K562 (cell line): ENCODE measurements around the gene ANAPC2. TPM values are rescaled to one million over a fixed set of nuclear protein-coding genes. Genes with fewer than 3 reads are reported as not detected.
A peak's percentile ranks its signal among the peaks of the same experiment; 100 is the strongest.

ENCODE experiments used
- ETV1 ChIP-seq: fragments of 450-650 bp; conservative IDR thresholded peaks from 2 replicates; pipeline ENCODE4 v1.6.1; 2016; ENCODE audit warnings: missing genetic modification characterization, control low read depth, low read depth, missing compliant biosample characterization
- FOSL1 ChIP-seq: fragments of 200-800 bp; sonication (Bioruptor generic); conservative IDR thresholded peaks from 2 replicates; pipeline ENCODE4 v1.6.1; 2016; ENCODE audit warnings: missing genetic modification characterization, missing compliant biosample characterization
- HNRNPL ChIP-seq: fragments of 200-400 bp; formaldehyde crosslinking; IDR thresholded peaks from 2 replicates; pipeline ENCODE4 v1.6.1; 2017; ENCODE audit warnings: low read depth, mild to moderate bottlenecking, low read length
- ID3 ChIP-seq, 2 experiments: fragments of 250-450 bp in 1 of 2; fragments of 450-650 bp in 1 of 2; sonication (Bioruptor Pico) in 1 of 2; IDR thresholded peaks; 2 replicates each; pipeline versions ENCODE4 v1.6.1 to v1.8.0; 2016 to 2021; ENCODE audit warnings: mild to moderate bottlenecking in 2 of 2, moderate library complexity in 2 of 2, missing compliant biosample characterization in 1 of 2, missing genetic modification characterization in 1 of 2
- JUND ChIP-seq, 2 experiments: IDR thresholded peaks; 2 replicates in 1 of 2; 3 replicates in 1 of 2; pipeline ENCODE4 v1.6.1; 2011; ENCODE audit warnings: borderline replicate concordance in 2 of 2, low read depth in 2 of 2, low read length in 2 of 2, improper control_type of control experiment in 1 of 2, missing biosample characterization in 1 of 2, missing genetic modification characterization in 1 of 2, missing genetic modification reagents in 1 of 2
- SRSF9 ChIP-seq: fragments of 200-400 bp; formaldehyde crosslinking; IDR thresholded peaks from 2 replicates; pipeline ENCODE4 v1.6.1; 2017; ENCODE audit warnings: low read depth, low read length, borderline replicate concordance
- TCF7 ChIP-seq: sonication (generic); IDR thresholded peaks from 2 replicates; pipeline ENCODE4 v1.6.1; 2016; ENCODE audit warnings: antibody characterized with exemption, borderline replicate concordance
- TEAD1 ChIP-seq, 2 experiments: fragments of 450-650 bp in 1 of 2; sonication (generic) in 1 of 2; formaldehyde crosslinking; IDR thresholded peaks; 2 replicates each; pipeline versions ENCODE4 v1.4.0 to v1.8.0; 2020 to 2022; ENCODE audit warnings: mild to moderate bottlenecking in 2 of 2, missing genetic modification reagents in 1 of 2
- ZNF24 ChIP-seq: fragments of 450-650 bp; IDR thresholded peaks from 2 replicates; pipeline ENCODE4 v1.6.1; 2016
- ZNF644 ChIP-seq: fragments of 200-800 bp; sonication (Bioruptor generic); IDR thresholded peaks from 2 replicates; pipeline ENCODE4 v1.6.1; 2016; ENCODE audit warnings: low read depth, missing genetic modification characterization, missing compliant biosample characterization
- ZNF780A ChIP-seq: fragments of 250-450 bp; sonication (Bioruptor Pico); IDR thresholded peaks from 2 replicates; pipeline ENCODE4 v1.5.0; 2021; ENCODE audit warnings: mild to moderate bottlenecking
- ZZZ3 ChIP-seq: fragments of 450-650 bp; IDR thresholded peaks from 2 replicates; pipeline ENCODE4 v1.6.1; 2016; ENCODE audit warnings: antibody characterized with exemption, mild to moderate bottlenecking, moderate library complexity
- polyA plus RNA-seq, 8 experiments: library from polyadenylated mRNA; depleted of rRNA in 4 of 8; stranded (reverse) in 5 of 8; unstranded in 3 of 8; fragments of >200 nt; fragmentation: Nextera tagmentation in 2 of 8; fragmentation: Illumina TruSeq in 1 of 8; extraction: Ambion mirVana in 2 of 8; extraction: Trizol in 1 of 8; gene quantifications; 2 replicates each; pipeline versions ENCODE4 v1.2.1 to v1.2.3, GENCODE V29; 2011 to 2014; ENCODE audit warnings: inconsistent platforms in 1 of 8, missing spikeins in 1 of 8
- total RNA-seq, 7 experiments: library from RNA; depleted of rRNA in 6 of 7; stranded (reverse); fragments of >200 nt in 6 of 7; fragmentation: Illumina TruSeq in 2 of 7; extraction: Trizol in 2 of 7; gene quantifications; 2 replicates each; pipeline versions ENCODE4 v1.2.1 to v1.2.3, GENCODE V29; 2011 to 2021; ENCODE audit warnings: low replicate concordance in 1 of 7
- TF ChIP-seq, protein P1 (sequence below): fragments of 450-650 bp; formaldehyde crosslinking; IDR thresholded peaks from 2 replicates; pipeline ENCODE4 v1.4.0; 2022; ENCODE audit warnings: missing genetic modification characterization
- TF ChIP-seq, protein P2 (sequence below), 2 experiments: fragments of 450-650 bp; formaldehyde crosslinking in 1 of 2; IDR thresholded peaks; 2 replicates each; pipeline versions ENCODE4 v1.4.0 to v1.6.1; 2014 to 2020; ENCODE audit warnings: mild to moderate bottlenecking in 2 of 2, borderline replicate concordance in 1 of 2, low read depth in 1 of 2
- TF ChIP-seq, protein P3 (sequence below): fragments of 450-650 bp; formaldehyde crosslinking; IDR thresholded peaks from 2 replicates; pipeline ENCODE4 v1.4.0; 2022; ENCODE audit warnings: missing genetic modification characterization

ANAPC2 gene
- total and polyA plus RNA-seq, 9 of the 15 experiments (the other 6 are each of a cell fraction or from before 2014, with no cell fraction given): 0.11 to 56.5 (median 17.1) TPM; not detected in 1

DNA sequence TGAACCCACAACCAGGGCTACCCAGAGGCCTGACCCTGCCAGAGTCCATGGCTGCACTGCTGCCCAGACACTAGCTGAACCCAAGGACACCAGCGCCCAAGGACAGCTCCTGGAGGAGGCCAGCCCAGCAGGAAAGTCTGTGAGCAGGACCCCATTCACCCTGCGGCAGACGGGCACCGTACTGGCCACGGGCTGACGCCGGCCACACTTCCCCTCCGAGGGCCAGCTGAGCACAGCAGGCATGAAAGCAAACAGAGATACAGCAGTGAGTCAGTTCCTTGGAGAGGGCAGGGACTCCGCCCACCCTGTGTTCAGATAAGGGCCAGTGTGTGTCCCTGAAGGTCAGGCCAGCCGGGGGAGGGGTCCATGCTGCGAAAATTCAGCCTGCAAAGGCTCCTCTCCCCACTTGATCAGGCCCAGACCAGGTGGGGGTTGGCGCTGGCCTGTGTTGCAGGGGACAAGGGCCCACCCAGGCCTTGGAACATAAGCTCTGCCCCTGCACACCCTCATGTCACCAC, 30.5 kb upstream of the ANAPC2 start (continued):
- TF ChIP-seq TEAD1 (CRISPR knock-in tag; IDR thresholded peaks at IDR 0.05) (0 out of 4 replicates have a peak, but pooled peaks of 1 of the 2 experiments have one; percentile 59), TCF7 (peak; percentile 70), HNRNPL (peak; percentile 61; the same call in 1 of the 2 replicates), SRSF9 (no peak), JUND (IDR thresholded peaks at IDR 0.05; ENCODE audit: borderline replicate concordance, low read depth, low read length) (peak; percentile 97), JUND (tag; IDR thresholded peaks at IDR 0.05; ENCODE audit: borderline replicate concordance, low read depth, low read length) (peak; percentile 93; the same call in 1 of the 3 replicates), ZZZ3 (no peak), ZNF24 (no peak; the same call in 1 of the 2 replicates), ZNF644 (tag) (no peak), ZNF780A (CRISPR knock-in tag) (no peak), FOSL1 (tag) (peak; percentile 91), ETV1 (tag) (peak; percentile 51), ID3 (CRISPR knock-in tag; IDR thresholded peaks at IDR 0.05) (no peak), ID3 (tag; IDR thresholded peaks at IDR 0.05) (peak; percentile 81)
- TF ChIP-seq, protein P1, sequence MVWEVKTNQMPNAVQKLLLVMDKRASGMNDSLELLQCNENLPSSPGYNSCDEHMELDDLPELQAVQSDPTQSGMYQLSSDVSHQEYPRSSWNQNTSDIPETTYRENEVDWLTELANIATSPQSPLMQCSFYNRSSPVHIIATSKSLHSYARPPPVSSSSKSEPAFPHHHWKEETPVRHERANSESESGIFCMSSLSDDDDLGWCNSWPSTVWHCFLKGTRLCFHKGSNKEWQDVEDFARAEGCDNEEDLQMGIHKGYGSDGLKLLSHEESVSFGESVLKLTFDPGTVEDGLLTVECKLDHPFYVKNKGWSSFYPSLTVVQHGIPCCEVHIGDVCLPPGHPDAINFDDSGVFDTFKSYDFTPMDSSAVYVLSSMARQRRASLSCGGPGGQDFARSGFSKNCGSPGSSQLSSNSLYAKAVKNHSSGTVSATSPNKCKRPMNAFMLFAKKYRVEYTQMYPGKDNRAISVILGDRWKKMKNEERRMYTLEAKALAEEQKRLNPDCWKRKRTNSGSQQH (CRISPR knock-in tag): 0 out of 2 replicates have a peak, but pooled peaks have one; percentile 61
- TF ChIP-seq, protein P2, sequence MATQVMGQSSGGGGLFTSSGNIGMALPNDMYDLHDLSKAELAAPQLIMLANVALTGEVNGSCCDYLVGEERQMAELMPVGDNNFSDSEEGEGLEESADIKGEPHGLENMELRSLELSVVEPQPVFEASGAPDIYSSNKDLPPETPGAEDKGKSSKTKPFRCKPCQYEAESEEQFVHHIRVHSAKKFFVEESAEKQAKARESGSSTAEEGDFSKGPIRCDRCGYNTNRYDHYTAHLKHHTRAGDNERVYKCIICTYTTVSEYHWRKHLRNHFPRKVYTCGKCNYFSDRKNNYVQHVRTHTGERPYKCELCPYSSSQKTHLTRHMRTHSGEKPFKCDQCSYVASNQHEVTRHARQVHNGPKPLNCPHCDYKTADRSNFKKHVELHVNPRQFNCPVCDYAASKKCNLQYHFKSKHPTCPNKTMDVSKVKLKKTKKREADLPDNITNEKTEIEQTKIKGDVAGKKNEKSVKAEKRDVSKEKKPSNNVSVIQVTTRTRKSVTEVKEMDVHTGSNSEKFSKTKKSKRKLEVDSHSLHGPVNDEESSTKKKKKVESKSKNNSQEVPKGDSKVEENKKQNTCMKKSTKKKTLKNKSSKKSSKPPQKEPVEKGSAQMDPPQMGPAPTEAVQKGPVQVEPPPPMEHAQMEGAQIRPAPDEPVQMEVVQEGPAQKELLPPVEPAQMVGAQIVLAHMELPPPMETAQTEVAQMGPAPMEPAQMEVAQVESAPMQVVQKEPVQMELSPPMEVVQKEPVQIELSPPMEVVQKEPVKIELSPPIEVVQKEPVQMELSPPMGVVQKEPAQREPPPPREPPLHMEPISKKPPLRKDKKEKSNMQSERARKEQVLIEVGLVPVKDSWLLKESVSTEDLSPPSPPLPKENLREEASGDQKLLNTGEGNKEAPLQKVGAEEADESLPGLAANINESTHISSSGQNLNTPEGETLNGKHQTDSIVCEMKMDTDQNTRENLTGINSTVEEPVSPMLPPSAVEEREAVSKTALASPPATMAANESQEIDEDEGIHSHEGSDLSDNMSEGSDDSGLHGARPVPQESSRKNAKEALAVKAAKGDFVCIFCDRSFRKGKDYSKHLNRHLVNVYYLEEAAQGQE (IDR thresholded peaks at IDR 0.05; ENCODE audit: borderline replicate concordance): peak; percentile 37
- TF ChIP-seq, protein P2 (CRISPR knock-in tag; IDR thresholded peaks at IDR 0.05; ENCODE audit: low read depth): 0 out of 2 replicates have a peak, but pooled peaks have one; percentile 34
- TF ChIP-seq, protein P3, sequence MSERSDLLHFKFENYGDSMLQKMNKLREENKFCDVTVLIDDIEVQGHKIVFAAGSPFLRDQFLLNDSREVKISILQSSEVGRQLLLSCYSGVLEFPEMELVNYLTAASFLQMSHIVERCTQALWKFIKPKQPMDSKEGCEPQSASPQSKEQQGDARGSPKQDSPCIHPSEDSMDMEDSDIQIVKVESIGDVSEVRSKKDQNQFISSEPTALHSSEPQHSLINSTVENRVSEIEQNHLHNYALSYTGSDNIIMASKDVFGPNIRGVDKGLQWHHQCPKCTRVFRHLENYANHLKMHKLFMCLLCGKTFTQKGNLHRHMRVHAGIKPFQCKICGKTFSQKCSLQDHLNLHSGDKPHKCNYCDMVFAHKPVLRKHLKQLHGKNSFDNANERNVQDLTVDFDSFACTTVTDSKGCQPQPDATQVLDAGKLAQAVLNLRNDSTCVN: peak; percentile 84; the same call in 1 of the 2 replicates
